Kidney capillary endothelial cell (primary cell): ENCODE measurements around the gene KIF5C.
"Not testable (repeated sequence)": the region's sequence is repeated elsewhere in the genome, so short reads cannot be mapped to it uniquely, and the experiment has no call there.

ENCODE experiments used
- DNase-seq: peaks from one replicate; pipeline ENCODE4 v3.0.0-alpha.2; 2018; ENCODE audit warnings: low spot score

The KIF5C gene

GRCh38 chr2:148874868-148875341, at the start of gene KIF5C:
TSS of gene KIF5C (plus strand) at chr2:148875227. CDS start at chr2:148875618, 391 bp downstream.
- peak; percentile 78 for DNase-seq

- DNase-seq: no peak
Observed at GRCh38 chr2:148826791-148827190, 48.2 kb upstream of the KIF5C start.

- DNase-seq: peak; percentile 69
Observed at GRCh38 chr2:148828941-148829340, 46.1 kb upstream of the KIF5C start.

GRCh38 chr2:148829618-148830017, 45.4 kb upstream of the KIF5C start:
- no peak for DNase-seq

GRCh38 chr2:148832637-148833036, 42.4 kb upstream of the KIF5C start:
- no peak for DNase-seq

- DNase-seq: no peak
Observed at GRCh38 chr2:148842050-148842449, 33.0 kb upstream of the KIF5C start.

- DNase-seq: no peak
Observed at GRCh38 chr2:148848146-148848545, 26.9 kb upstream of the KIF5C start.

GRCh38 chr2:148853458-148853857, 21.6 kb upstream of the KIF5C start:
- DNase-seq: no peak

- DNase-seq: no peak
Observed at GRCh38 chr2:148860037-148860436, 15.0 kb upstream of the KIF5C start.

- no peak for DNase-seq
Observed at GRCh38 chr2:148861367-148861766, 13.7 kb upstream of the KIF5C start.

- DNase-seq: not testable (repeated sequence)
Observed at GRCh38 chr2:148862478-148862877, 12.5 kb upstream of the KIF5C start.

GRCh38 chr2:148865512-148865911, 9.5 kb upstream of the KIF5C start:
- no peak for DNase-seq

GRCh38 chr2:148866091-148866490, 8.9 kb upstream of the KIF5C start:
- no peak for DNase-seq

GRCh38 chr2:148867079-148867769, 7.8 kb upstream of the KIF5C start:
- no peak for DNase-seq

GRCh38 chr2:148875387-148876051, 492 bp downstream of the KIF5C start:
- no peak for DNase-seq

- DNase-seq: no peak
Observed at GRCh38 chr2:148876202-148876594, 1.2 kb downstream of the KIF5C start.

GRCh38 chr2:148876595-148877402, 1.8 kb downstream of the KIF5C start:
- no peak for DNase-seq

- DNase-seq: no peak
Observed at GRCh38 chr2:148877403-148877740, 2.3 kb downstream of the KIF5C start.

GRCh38 chr2:148880636-148881035, 5.6 kb downstream of the KIF5C start:
- no peak for DNase-seq

- no peak for DNase-seq
Observed at GRCh38 chr2:148882051-148882450, 7.0 kb downstream of the KIF5C start.

GRCh38 chr2:148885209-148885608, 10.2 kb downstream of the KIF5C start:
- DNase-seq: no peak

GRCh38 chr2:148885988-148886387, 11.0 kb downstream of the KIF5C start:
- no peak for DNase-seq
